HCT116 (cell line): ENCODE results near the gene NEUROG1.

Experiments used
- CBX3 ChIP-seq: IDR thresholded peaks from 2 replicates; pipeline ENCODE4 v1.6.1; 2012; ENCODE audit warnings: low read depth
- EZH2 ChIP-seq: fragments of 200-600 bp; sonication (generic); IDR thresholded peaks from 2 replicates; pipeline ENCODE4 v1.6.1; 2017; ENCODE audit warnings: antibody characterized with exemption, mixed run types
- EZH2phosphoT487 ChIP-seq: fragments of 200-600 bp; IDR thresholded peaks from 2 replicates; pipeline ENCODE4 v1.6.1; 2018; ENCODE audit warnings: antibody characterized with exemption, borderline replicate concordance
- POLR2A ChIP-seq: IDR thresholded peaks from 2 replicates; pipeline ENCODE4 v1.7.0; 2011; ENCODE audit warnings: borderline replicate concordance; ENCODE audit not compliant: insufficient read depth, insufficient read length; ENCODE audit errors: extremely low read depth
- RAD21 ChIP-seq: IDR thresholded peaks from 2 replicates; pipeline ENCODE4 v1.6.1; 2012; ENCODE audit warnings: low read depth, mild to moderate bottlenecking
- SP1 ChIP-seq: IDR thresholded peaks from 2 replicates; pipeline ENCODE4 v1.6.1; 2012; ENCODE audit warnings: low read depth
- YY1 ChIP-seq: IDR thresholded peaks from 2 replicates; pipeline ENCODE4 v1.6.1; 2011; ENCODE audit warnings: low read length, low read depth, moderate library complexity, mild to moderate bottlenecking; ENCODE audit not compliant: insufficient replicate concordance; ENCODE audit errors: extremely low read depth
- ZFX ChIP-seq: fragments of 450-650 bp; IDR thresholded peaks from 2 replicates; pipeline ENCODE4 v1.6.1; 2017
- ZNF274 ChIP-seq: fragments of 200-500 bp; sonication (Bioruptor generic); IDR thresholded peaks from 2 replicates; pipeline ENCODE4 v1.6.1; 2014; ENCODE audit warnings: mild to moderate bottlenecking, low read depth, low read length, inconsistent platforms
- TF ChIP-seq, protein P1 (sequence below), 3 experiments: fragments of 200-600 bp in 1 of 3; sonication (generic) in 1 of 3; IDR thresholded peaks in 2 of 3; conservative IDR thresholded peaks in 1 of 3; 2 replicates each; pipeline ENCODE4 v1.5.1; 2012 to 2017; ENCODE audit warnings: low read depth in 2 of 3, low read length in 2 of 3, antibody characterized with exemption in 1 of 3, borderline replicate concordance in 1 of 3, control low read depth in 1 of 3, mild to moderate bottlenecking in 1 of 3, mixed read lengths in 1 of 3, mixed run types in 1 of 3, moderate library complexity in 1 of 3; ENCODE audit not compliant: insufficient read depth in 1 of 3
- TF ChIP-seq, protein P2 (sequence below): IDR thresholded peaks from 2 replicates; pipeline ENCODE4 v1.6.1; 2011; ENCODE audit warnings: mild to moderate bottlenecking, low read length, moderate library complexity; ENCODE audit not compliant: insufficient replicate concordance; ENCODE audit errors: extremely low read depth
- TF ChIP-seq, protein P3 (sequence below): IDR thresholded peaks from 2 replicates; pipeline ENCODE4 v1.6.1; 2012; ENCODE audit warnings: low read depth
- TF ChIP-seq, protein P4 (sequence below): IDR thresholded peaks from 2 replicates; pipeline ENCODE4 v1.6.1; 2012

DNA sequence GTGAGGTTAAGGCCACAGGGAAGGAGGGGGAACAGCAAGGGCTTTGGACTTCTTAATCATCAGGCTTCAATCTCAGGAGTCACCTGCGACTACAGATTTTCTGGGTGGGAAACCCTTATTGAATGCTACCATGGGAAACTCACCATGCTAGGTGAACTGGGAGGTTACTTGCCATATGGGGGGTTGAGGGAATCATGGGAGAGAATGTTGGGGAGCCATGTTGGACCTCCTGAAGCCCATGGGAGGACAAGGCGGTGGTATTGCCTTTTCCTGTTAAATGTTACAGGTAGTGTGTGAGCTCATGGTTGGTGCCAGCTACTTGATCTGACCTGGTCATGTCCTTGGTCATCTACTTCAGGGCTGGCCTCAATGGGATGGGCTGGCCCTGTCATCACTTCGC, 31.4 kb downstream of the NEUROG1 start:
- TF ChIP-seq, protein P1, sequence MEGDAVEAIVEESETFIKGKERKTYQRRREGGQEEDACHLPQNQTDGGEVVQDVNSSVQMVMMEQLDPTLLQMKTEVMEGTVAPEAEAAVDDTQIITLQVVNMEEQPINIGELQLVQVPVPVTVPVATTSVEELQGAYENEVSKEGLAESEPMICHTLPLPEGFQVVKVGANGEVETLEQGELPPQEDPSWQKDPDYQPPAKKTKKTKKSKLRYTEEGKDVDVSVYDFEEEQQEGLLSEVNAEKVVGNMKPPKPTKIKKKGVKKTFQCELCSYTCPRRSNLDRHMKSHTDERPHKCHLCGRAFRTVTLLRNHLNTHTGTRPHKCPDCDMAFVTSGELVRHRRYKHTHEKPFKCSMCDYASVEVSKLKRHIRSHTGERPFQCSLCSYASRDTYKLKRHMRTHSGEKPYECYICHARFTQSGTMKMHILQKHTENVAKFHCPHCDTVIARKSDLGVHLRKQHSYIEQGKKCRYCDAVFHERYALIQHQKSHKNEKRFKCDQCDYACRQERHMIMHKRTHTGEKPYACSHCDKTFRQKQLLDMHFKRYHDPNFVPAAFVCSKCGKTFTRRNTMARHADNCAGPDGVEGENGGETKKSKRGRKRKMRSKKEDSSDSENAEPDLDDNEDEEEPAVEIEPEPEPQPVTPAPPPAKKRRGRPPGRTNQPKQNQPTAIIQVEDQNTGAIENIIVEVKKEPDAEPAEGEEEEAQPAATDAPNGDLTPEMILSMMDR (IDR thresholded peaks at IDR 0.05 in 2 of 3, conservative IDR thresholded peaks at IDR 0.05 in 1 of 3; ENCODE audit: borderline replicate concordance in 1 of 3, insufficient read depth in 1 of 3, low read depth in 2 of 3, low read length in 2 of 3): no peak
- TF ChIP-seq EZH2phosphoT487: no peak
- no peak for TF ChIP-seq ZNF274
- no peak for TF ChIP-seq RAD21
- TF ChIP-seq YY1: no peak
- no peak for TF ChIP-seq CBX3
- TF ChIP-seq, protein P2, sequence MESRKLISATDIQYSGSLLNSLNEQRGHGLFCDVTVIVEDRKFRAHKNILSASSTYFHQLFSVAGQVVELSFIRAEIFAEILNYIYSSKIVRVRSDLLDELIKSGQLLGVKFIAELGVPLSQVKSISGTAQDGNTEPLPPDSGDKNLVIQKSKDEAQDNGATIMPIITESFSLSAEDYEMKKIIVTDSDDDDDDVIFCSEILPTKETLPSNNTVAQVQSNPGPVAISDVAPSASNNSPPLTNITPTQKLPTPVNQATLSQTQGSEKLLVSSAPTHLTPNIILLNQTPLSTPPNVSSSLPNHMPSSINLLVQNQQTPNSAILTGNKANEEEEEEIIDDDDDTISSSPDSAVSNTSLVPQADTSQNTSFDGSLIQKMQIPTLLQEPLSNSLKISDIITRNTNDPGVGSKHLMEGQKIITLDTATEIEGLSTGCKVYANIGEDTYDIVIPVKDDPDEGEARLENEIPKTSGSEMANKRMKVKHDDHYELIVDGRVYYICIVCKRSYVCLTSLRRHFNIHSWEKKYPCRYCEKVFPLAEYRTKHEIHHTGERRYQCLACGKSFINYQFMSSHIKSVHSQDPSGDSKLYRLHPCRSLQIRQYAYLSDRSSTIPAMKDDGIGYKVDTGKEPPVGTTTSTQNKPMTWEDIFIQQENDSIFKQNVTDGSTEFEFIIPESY: no peak
- no peak for TF ChIP-seq SP1
- no peak for TF ChIP-seq EZH2
- TF ChIP-seq, protein P3, sequence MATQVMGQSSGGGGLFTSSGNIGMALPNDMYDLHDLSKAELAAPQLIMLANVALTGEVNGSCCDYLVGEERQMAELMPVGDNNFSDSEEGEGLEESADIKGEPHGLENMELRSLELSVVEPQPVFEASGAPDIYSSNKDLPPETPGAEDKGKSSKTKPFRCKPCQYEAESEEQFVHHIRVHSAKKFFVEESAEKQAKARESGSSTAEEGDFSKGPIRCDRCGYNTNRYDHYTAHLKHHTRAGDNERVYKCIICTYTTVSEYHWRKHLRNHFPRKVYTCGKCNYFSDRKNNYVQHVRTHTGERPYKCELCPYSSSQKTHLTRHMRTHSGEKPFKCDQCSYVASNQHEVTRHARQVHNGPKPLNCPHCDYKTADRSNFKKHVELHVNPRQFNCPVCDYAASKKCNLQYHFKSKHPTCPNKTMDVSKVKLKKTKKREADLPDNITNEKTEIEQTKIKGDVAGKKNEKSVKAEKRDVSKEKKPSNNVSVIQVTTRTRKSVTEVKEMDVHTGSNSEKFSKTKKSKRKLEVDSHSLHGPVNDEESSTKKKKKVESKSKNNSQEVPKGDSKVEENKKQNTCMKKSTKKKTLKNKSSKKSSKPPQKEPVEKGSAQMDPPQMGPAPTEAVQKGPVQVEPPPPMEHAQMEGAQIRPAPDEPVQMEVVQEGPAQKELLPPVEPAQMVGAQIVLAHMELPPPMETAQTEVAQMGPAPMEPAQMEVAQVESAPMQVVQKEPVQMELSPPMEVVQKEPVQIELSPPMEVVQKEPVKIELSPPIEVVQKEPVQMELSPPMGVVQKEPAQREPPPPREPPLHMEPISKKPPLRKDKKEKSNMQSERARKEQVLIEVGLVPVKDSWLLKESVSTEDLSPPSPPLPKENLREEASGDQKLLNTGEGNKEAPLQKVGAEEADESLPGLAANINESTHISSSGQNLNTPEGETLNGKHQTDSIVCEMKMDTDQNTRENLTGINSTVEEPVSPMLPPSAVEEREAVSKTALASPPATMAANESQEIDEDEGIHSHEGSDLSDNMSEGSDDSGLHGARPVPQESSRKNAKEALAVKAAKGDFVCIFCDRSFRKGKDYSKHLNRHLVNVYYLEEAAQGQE: no peak
- TF ChIP-seq ZFX: no peak
- TF ChIP-seq, protein P4, sequence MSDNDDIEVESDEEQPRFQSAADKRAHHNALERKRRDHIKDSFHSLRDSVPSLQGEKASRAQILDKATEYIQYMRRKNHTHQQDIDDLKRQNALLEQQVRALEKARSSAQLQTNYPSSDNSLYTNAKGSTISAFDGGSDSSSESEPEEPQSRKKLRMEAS: no peak
- no peak for TF ChIP-seq POLR2A
